K562 (cell line): ENCODE results near the gene USHBP1. TPM values are rescaled to one million over a fixed set of nuclear protein-coding genes. Genes with fewer than 3 reads are reported as not detected.

Experiments
- COPS2 ChIP-seq: fragments of 450-650 bp; conservative IDR thresholded peaks from 2 replicates; pipeline ENCODE4 v1.6.1; 2016; ENCODE audit warnings: mild to moderate bottlenecking, moderate library complexity
- FOXM1 ChIP-seq, 2 experiments: fragments of 450-650 bp in 1 of 2; sonication (generic) in 1 of 2; formaldehyde crosslinking in 1 of 2; IDR thresholded peaks; 2 replicates each; pipeline versions ENCODE4 v1.6.1 to v1.9.0; 2017 to 2022; ENCODE audit warnings: low read depth in 2 of 2, mild to moderate bottlenecking in 2 of 2, missing genetic modification reagents in 1 of 2, moderate library complexity in 1 of 2
- MTA1 ChIP-seq: fragments of 450-650 bp; IDR thresholded peaks from 2 replicates; pipeline ENCODE4 v1.6.1; 2017; ENCODE audit warnings: borderline replicate concordance
- POLR2A ChIP-seq: fragments of 450-650 bp; conservative IDR thresholded peaks from 2 replicates; pipeline ENCODE4 v1.6.1; 2016
- POLR2H ChIP-seq: IDR thresholded peaks from 2 replicates; pipeline ENCODE4 v1.6.1; 2016; ENCODE audit warnings: missing genetic modification characterization, low read depth, mild to moderate bottlenecking, control low read depth, missing compliant biosample characterization, moderate library complexity
- PTBP1 ChIP-seq: fragments of 200-400 bp; formaldehyde crosslinking; IDR thresholded peaks from 2 replicates; pipeline ENCODE4 v1.6.1; 2017; ENCODE audit warnings: low read depth, low read length
- PTRF ChIP-seq: fragments of 450-650 bp; IDR thresholded peaks from 2 replicates; pipeline ENCODE4 v1.6.1; 2016; ENCODE audit warnings: mild to moderate bottlenecking, missing genetic modification characterization, missing compliant biosample characterization
- PYGO2 ChIP-seq: fragments of 450-650 bp; IDR thresholded peaks from 2 replicates; pipeline ENCODE4 v1.6.1; 2016; ENCODE audit warnings: mild to moderate bottlenecking, missing genetic modification characterization, moderate library complexity, missing compliant biosample characterization
- SIN3A ChIP-seq, 2 experiments: fragments of 150-350 bp in 1 of 2; IDR thresholded peaks; 2 replicates each; pipeline ENCODE4 v1.6.1; 2011 to 2016; ENCODE audit warnings: borderline replicate concordance in 2 of 2, low read depth in 2 of 2, low read length in 2 of 2, mild to moderate bottlenecking in 2 of 2, moderate library complexity in 2 of 2; ENCODE audit not compliant: control insufficient read depth in 1 of 2
- SREBF2 ChIP-seq: sonication (generic); formaldehyde crosslinking; IDR thresholded peaks from 2 replicates; pipeline ENCODE4 v1.4.0; 2020; ENCODE audit warnings: mild to moderate bottlenecking, missing genetic modification reagents
- THRAP3 ChIP-seq: fragments of 450-650 bp; IDR thresholded peaks from 2 replicates; pipeline ENCODE4 v1.6.1; 2016; ENCODE audit warnings: mild to moderate bottlenecking, inconsistent platforms, borderline replicate concordance
- USF1 ChIP-seq: sonication (generic); formaldehyde crosslinking; IDR thresholded peaks from 2 replicates; pipeline ENCODE4 v1.9.0; 2022; ENCODE audit warnings: mild to moderate bottlenecking, missing genetic modification reagents
- ZNF232 ChIP-seq: sonication (generic); formaldehyde crosslinking; IDR thresholded peaks from 2 replicates; pipeline ENCODE4 v1.8.0; 2022; ENCODE audit warnings: mild to moderate bottlenecking, missing genetic modification reagents
- ZNF347 ChIP-seq: fragments of 450-650 bp; formaldehyde crosslinking; IDR thresholded peaks from 2 replicates; pipeline ENCODE4 v1.4.0; 2020; ENCODE audit warnings: low read depth, mild to moderate bottlenecking, moderate library complexity
- ZNF507 ChIP-seq: conservative IDR thresholded peaks from 2 replicates; pipeline ENCODE4 v1.6.1; 2017; ENCODE audit warnings: missing genetic modification characterization, missing compliant biosample characterization
- polyA plus RNA-seq, 8 experiments: library from polyadenylated mRNA; depleted of rRNA in 4 of 8; stranded (reverse) in 5 of 8; unstranded in 3 of 8; fragments of >200 nt; fragmentation: Nextera tagmentation in 2 of 8; fragmentation: Illumina TruSeq in 1 of 8; extraction: Ambion mirVana in 2 of 8; extraction: Trizol in 1 of 8; gene quantifications; 2 replicates each; pipeline versions ENCODE4 v1.2.1 to v1.2.3, GENCODE V29; 2011 to 2014; ENCODE audit warnings: inconsistent platforms in 1 of 8, missing spikeins in 1 of 8
- total RNA-seq, 7 experiments: library from RNA; depleted of rRNA in 6 of 7; stranded (reverse); fragments of >200 nt in 6 of 7; fragmentation: Illumina TruSeq in 2 of 7; extraction: Trizol in 2 of 7; gene quantifications; 2 replicates each; pipeline versions ENCODE4 v1.2.1 to v1.2.3, GENCODE V29; 2011 to 2021; ENCODE audit warnings: low replicate concordance in 1 of 7
- TF ChIP-seq, protein P1 (sequence below): fragments of 250-450 bp; sonication (Bioruptor Pico); IDR thresholded peaks from 2 replicates; pipeline ENCODE4 v1.8.0; 2021; ENCODE audit warnings: mild to moderate bottlenecking, moderate library complexity
- TF ChIP-seq, protein P2 (sequence below), 2 experiments: fragments of 450-650 bp; IDR thresholded peaks; 2 replicates each; pipeline ENCODE4 v1.6.1; 2016
- TF ChIP-seq, protein P3 (sequence below), 2 experiments: IDR thresholded peaks in 1 of 2; conservative IDR thresholded peaks in 1 of 2; 2 replicates each; pipeline ENCODE4 v1.6.1; 2016; ENCODE audit warnings: low read depth in 2 of 2, mild to moderate bottlenecking in 1 of 2, missing compliant biosample characterization in 1 of 2, missing genetic modification characterization in 1 of 2, moderate library complexity in 1 of 2
- TF ChIP-seq, protein P4 (sequence below): conservative IDR thresholded peaks from 2 replicates; pipeline ENCODE4 v1.6.1; 2011; ENCODE audit warnings: low read depth, mild to moderate bottlenecking, low read length; ENCODE audit not compliant: control insufficient read depth

USHBP1 gene
- total and polyA plus RNA-seq, 9 of the 15 experiments (the other 6 are each of a cell fraction or from before 2014, with no cell fraction given), result 0.03 to 0.10 (median 0.05) TPM; not detected in 5

- TF ChIP-seq FOXM1 (IDR thresholded peaks at IDR 0.05; ENCODE audit: low read depth) (peak; percentile 97), FOXM1 (CRISPR knock-in tag; IDR thresholded peaks at IDR 0.05; ENCODE audit: low read depth) (no peak), ZNF507 (tag) (no peak), SREBF2 (no peak), PTRF (0 out of 2 replicates have a peak, but pooled peaks have one; percentile 55), THRAP3 (no peak), USF1 (CRISPR knock-in tag) (0 out of 2 replicates have a peak, but pooled peaks have one; percentile 19), SIN3A (IDR thresholded peaks at IDR 0.05; ENCODE audit: borderline replicate concordance in 2 of 2, control insufficient read depth in 1 of 2, low read depth in 2 of 2, low read length in 2 of 2) (peak in 1 of 2 experiments; percentile 71; a peak in 1 of 4 replicates), PTBP1 (no peak), MTA1 (peak; percentile 82), COPS2 (no peak), PYGO2 (peak; percentile 85), ZNF347 (CRISPR knock-in tag) (no peak), ZNF232 (CRISPR knock-in tag) (no peak), POLR2H (tag) (peak; percentile 64; the same call in 1 of the 2 replicates), POLR2A (peak; percentile 92)
- TF ChIP-seq, protein P1, sequence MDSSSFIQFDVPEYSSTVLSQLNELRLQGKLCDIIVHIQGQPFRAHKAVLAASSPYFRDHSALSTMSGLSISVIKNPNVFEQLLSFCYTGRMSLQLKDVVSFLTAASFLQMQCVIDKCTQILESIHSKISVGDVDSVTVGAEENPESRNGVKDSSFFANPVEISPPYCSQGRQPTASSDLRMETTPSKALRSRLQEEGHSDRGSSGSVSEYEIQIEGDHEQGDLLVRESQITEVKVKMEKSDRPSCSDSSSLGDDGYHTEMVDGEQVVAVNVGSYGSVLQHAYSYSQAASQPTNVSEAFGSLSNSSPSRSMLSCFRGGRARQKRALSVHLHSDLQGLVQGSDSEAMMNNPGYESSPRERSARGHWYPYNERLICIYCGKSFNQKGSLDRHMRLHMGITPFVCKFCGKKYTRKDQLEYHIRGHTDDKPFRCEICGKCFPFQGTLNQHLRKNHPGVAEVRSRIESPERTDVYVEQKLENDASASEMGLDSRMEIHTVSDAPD (CRISPR knock-in tag), result no peak
- TF ChIP-seq, protein P2, sequence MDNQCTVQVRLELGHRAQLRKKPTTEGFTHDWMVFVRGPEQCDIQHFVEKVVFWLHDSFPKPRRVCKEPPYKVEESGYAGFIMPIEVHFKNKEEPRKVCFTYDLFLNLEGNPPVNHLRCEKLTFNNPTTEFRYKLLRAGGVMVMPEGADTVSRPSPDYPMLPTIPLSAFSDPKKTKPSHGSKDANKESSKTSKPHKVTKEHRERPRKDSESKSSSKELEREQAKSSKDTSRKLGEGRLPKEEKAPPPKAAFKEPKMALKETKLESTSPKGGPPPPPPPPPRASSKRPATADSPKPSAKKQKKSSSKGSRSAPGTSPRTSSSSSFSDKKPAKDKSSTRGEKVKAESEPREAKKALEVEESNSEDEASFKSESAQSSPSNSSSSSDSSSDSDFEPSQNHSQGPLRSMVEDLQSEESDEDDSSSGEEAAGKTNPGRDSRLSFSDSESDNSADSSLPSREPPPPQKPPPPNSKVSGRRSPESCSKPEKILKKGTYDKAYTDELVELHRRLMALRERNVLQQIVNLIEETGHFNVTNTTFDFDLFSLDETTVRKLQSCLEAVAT (IDR thresholded peaks at IDR 0.05), result peak in 1 of 2 experiments; percentile 96; a peak in 2 of 4 replicates
- TF ChIP-seq, protein P3, sequence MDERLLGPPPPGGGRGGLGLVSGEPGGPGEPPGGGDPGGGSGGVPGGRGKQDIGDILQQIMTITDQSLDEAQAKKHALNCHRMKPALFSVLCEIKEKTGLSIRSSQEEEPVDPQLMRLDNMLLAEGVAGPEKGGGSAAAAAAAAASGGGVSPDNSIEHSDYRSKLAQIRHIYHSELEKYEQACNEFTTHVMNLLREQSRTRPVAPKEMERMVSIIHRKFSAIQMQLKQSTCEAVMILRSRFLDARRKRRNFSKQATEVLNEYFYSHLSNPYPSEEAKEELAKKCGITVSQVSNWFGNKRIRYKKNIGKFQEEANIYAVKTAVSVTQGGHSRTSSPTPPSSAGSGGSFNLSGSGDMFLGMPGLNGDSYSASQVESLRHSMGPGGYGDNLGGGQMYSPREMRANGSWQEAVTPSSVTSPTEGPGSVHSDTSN (CRISPR knock-in tag; IDR thresholded peaks at IDR 0.05; ENCODE audit: low read depth), result no peak
- TF ChIP-seq, protein P3 (tag; conservative IDR thresholded peaks at IDR 0.05; ENCODE audit: low read depth), result no peak
- TF ChIP-seq, protein P4, sequence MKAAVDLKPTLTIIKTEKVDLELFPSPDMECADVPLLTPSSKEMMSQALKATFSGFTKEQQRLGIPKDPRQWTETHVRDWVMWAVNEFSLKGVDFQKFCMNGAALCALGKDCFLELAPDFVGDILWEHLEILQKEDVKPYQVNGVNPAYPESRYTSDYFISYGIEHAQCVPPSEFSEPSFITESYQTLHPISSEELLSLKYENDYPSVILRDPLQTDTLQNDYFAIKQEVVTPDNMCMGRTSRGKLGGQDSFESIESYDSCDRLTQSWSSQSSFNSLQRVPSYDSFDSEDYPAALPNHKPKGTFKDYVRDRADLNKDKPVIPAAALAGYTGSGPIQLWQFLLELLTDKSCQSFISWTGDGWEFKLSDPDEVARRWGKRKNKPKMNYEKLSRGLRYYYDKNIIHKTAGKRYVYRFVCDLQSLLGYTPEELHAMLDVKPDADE, result peak; percentile 84
Observed at GRCh38 chr19:17266975-17267788, 2.6 kb upstream of the USHBP1 start, which contains the start of gene BABAM1 (continued).
